ENCODE results near the gene CHMP5. TPM values are rescaled to one million over a fixed set of nuclear protein-coding genes. Genes with fewer than 3 reads are reported as not detected.

Gene CHMP5
- total and polyA plus RNA-seq, 10 of the 15 experiments (the other 5 are each of a cell fraction or from before 2014, with no cell fraction given): 40.3 to 179 (median 78.6) TPM

DNA sequence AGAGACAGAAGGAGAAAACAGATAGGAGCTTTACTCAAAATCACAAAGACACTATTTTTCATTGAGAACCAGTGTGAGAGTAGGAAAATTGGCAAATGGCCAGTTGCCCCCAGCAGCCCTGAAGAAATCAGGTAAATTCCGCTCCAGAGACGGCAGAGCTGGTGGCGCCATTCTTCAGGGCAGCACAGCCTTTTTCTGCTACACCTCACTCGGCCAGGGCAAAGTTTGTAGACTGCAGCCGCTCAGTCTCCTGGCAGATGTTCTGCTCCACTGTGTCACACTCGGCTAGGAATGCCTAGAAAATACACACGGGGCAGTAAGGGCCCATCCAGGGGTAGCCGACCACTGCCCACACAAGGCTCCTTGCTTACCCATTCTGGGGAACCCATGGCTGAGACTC is 9.8 kb upstream of the CHMP5 start:
- no peaks in the 10 kb centered on the region for H4K20me1 ChIP-seq (ENCODE audit: control insufficient read depth, insufficient read depth)
- H3K4me1 ChIP-seq (ENCODE audit: control insufficient read depth, insufficient read depth, low read length): peaks cover 6% of the 10 kb centered on the region
- H3K36me3 ChIP-seq (ENCODE audit: control insufficient read depth in 2 of 2, insufficient read depth in 2 of 2, low read length in 1 of 2): peaks cover 22 to 32% of the 10 kb centered on the region in 2 experiments
- DNase-seq (ENCODE audit: low read depth, low spot score) (no peak), ATAC-seq (no peak), FAIRE-seq (no peak)
- POLR2A ChIA-PET: no interaction called here
- H3K4me2 ChIP-seq (ENCODE audit: control insufficient read depth, insufficient read depth): no peak overlapping the region
- in situ Hi-C loops (cut with MboI): no loop called here
- CTCF ChIA-PET: no interaction called here
- intact Hi-C loops (cut with micrococcal nuclease; ENCODE audit: unreplicated experiment): no loop called here
- no peaks in the 10 kb centered on the region for H3K9me3 ChIP-seq (replicated peaks; ENCODE audit: control insufficient read depth, insufficient read depth, low read length)
- WGBS (ENCODE audit: insufficient coverage, insufficient replicate concordance, low lambda C conversion rate, missing lambda C conversion rate): 100% methylated on average over 8 of the region's 8 CpGs
- no peaks in the 10 kb centered on the region for H3K79me2 ChIP-seq (ENCODE audit: control insufficient read depth, insufficient read depth, low read length)
- SMC1A ChIA-PET (ENCODE audit: uncharacterized antibody, unreplicated experiment): no interaction called here
- H3K4me3 ChIP-seq: no peak overlapping the region
- H2AFZ ChIP-seq (ENCODE audit: control insufficient read depth, low read depth, low read length): no peak overlapping the region
- BruUV-seq (replicated peaks): no TSS peak
- RAD21 ChIA-PET (ENCODE audit: unreplicated experiment): interaction anchor here (1.7 kb wide), 1 partner anchor 29 kb away, joined by 4 read pairs; no protein-coding TSS in a partner anchor
- no peak for TF ChIP-seq EED (IDR thresholded peaks at IDR 0.05; ENCODE audit: low read depth)
- TF ChIP-seq, protein P1, sequence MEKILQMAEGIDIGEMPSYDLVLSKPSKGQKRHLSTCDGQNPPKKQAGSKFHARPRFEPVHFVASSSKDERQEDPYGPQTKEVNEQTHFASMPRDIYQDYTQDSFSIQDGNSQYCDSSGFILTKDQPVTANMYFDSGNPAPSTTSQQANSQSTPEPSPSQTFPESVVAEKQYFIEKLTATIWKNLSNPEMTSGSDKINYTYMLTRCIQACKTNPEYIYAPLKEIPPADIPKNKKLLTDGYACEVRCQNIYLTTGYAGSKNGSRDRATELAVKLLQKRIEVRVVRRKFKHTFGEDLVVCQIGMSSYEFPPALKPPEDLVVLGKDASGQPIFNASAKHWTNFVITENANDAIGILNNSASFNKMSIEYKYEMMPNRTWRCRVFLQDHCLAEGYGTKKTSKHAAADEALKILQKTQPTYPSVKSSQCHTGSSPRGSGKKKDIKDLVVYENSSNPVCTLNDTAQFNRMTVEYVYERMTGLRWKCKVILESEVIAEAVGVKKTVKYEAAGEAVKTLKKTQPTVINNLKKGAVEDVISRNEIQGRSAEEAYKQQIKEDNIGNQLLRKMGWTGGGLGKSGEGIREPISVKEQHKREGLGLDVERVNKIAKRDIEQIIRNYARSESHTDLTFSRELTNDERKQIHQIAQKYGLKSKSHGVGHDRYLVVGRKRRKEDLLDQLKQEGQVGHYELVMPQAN (conservative IDR thresholded peaks at IDR 0.05): no peak
- no peak for TF ChIP-seq ZNF622 (IDR thresholded peaks at IDR 0.05)
- no peak for TF ChIP-seq KAT2A (conservative IDR thresholded peaks at IDR 0.05; ENCODE audit: control insufficient read depth, low read depth, low read length)
- TF ChIP-seq, protein P2, sequence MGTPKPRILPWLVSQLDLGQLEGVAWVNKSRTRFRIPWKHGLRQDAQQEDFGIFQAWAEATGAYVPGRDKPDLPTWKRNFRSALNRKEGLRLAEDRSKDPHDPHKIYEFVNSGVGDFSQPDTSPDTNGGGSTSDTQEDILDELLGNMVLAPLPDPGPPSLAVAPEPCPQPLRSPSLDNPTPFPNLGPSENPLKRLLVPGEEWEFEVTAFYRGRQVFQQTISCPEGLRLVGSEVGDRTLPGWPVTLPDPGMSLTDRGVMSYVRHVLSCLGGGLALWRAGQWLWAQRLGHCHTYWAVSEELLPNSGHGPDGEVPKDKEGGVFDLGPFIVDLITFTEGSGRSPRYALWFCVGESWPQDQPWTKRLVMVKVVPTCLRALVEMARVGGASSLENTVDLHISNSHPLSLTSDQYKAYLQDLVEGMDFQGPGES (IDR thresholded peaks at IDR 0.05): no peak
- no peak for TF ChIP-seq MXI1 (IDR thresholded peaks at IDR 0.05; ENCODE audit: low read depth, low read length)
- no peak for TF ChIP-seq IRF4 (IDR thresholded peaks at IDR 0.05; ENCODE audit: low read depth, low read length)
- TF ChIP-seq, protein P3, sequence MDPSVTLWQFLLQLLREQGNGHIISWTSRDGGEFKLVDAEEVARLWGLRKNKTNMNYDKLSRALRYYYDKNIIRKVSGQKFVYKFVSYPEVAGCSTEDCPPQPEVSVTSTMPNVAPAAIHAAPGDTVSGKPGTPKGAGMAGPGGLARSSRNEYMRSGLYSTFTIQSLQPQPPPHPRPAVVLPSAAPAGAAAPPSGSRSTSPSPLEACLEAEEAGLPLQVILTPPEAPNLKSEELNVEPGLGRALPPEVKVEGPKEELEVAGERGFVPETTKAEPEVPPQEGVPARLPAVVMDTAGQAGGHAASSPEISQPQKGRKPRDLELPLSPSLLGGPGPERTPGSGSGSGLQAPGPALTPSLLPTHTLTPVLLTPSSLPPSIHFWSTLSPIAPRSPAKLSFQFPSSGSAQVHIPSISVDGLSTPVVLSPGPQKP (IDR thresholded peaks at IDR 0.05; ENCODE audit: low read depth, low read length): no peak
- no peak for TF ChIP-seq SMARCA5 (IDR thresholded peaks at IDR 0.05)
- H3K27me3 ChIP-seq (replicated peaks in 1 of 2; ENCODE audit: control insufficient read depth in 2 of 2, insufficient read depth in 2 of 2, low read length in 1 of 2): no peaks in the 10 kb centered on the region
- H3K9ac ChIP-seq (ENCODE audit: control insufficient read depth, insufficient read depth, low read length): no peak overlapping the region
- H3K27ac ChIP-seq (ENCODE audit: control insufficient read depth, insufficient read depth): no peak overlapping the region
